KG1 (cell line): ENCODE results near the gene FARP1.

Source experiments
- DNase-seq: peaks from one replicate; lab custom pipeline; 2025; lab: John Stamatoyannopoulos, UW

The FARP1 gene

DNA sequence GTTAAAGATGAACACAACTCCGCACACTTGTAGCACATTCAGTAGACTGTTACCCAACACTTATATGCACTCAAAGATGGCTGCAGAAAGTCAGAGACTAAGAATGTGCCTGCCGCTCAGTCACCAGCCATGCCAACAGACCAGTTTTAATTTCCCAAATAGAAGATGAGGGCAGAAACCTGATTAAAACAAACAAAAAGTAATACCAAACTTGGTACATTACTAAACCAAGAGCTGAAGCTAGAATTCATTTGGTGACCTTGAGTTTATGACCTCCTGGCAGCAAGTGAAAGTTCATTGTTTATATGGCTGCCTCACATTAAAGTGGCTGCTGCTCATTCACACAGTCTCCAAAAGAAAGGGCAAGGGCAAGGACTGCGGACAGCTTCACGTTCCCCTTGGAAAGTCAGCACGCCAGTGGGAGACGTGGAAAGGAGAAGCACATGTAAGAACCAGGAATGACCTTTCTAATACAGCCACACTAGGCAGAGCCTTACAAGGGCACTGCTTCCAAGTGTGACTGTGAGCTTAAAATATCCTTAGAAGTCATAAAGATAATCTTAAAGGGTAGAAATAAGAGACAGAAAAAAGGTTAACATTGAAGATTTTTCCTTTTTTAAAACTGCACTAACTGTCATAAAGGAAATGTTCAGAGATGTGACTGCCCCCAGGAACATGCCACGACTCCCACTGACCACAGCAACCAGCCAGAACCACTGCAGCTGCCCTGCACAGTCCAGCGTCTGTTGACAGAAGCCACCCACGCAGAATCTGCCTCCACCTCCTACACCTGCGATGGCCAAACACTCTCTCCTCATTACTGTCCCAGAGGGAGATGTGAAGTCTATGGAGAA lies 360.5 kb downstream of the FARP1 start:
- DNase-seq, result no peak

DNA sequence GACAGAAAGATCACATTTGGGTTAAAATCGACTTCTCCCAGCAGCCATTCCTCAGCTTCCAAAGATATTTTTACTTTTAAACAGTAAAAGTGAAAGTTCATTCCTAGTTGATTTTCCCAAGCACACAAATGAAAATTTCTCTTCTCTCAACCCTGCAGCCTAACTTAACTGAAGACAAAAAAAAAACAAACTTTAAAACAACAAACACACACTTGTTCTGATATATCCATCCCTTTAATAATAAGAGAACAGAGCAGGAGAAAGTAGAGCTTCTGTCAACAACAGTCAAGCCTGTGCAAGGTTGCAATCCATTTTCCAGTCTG lies 361.1 kb downstream of the FARP1 start:
- no peak for DNase-seq

DNA sequence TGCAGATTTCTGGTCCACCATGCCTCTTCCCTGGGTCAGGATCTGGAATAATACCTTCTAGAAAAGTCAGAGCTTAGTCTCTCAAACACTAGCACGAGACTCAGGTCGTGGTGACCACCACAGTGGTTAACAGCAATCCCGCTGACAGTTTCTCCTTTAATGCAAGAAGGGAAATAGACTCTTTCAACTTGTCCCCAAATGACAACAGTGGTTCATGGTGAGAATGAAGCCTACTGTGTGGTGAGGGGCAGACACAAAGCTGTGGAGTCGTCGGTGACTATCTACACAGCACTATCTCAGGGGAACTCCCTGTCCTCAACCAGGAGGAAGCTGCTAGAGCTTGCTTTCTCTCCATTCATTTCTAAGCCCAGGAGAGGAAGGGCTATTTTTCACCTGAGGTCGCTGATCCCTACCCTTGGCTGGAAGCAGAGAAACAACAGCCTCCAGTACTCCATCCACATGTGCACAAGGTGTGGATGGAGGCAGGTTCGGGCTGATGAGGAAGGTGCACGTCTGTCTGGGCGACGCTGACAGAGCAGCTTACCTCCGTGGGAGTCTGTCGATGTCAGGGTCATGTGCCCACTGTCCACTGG lies 361.6 kb downstream of the FARP1 start:
- DNase-seq, result no peak
